HG02763 (cell line): Measurements from ENCODE around the gene IGSF8.

Experiments
- ATAC-seq: cut with Tn5 transposase; IDR thresholded peaks from one replicate; pipeline ENCODE4 v1.9.1; 2021; ENCODE audit warnings: mild to moderate bottlenecking, moderate library complexity; ENCODE audit not compliant: unreplicated experiment

IGSF8 gene

GRCh38 chr1:160091666-160092223 is 6.7 kb downstream of the IGSF8 start:
- ATAC-seq: no peak

GRCh38 chr1:160090760-160091159 is 7.7 kb downstream of the IGSF8 start:
- no peak for ATAC-seq

GRCh38 chr1:160089883-160090282 is 8.5 kb downstream of the IGSF8 start:
- no peak for ATAC-seq

- ATAC-seq: no peak
Observed at GRCh38 chr1:160087118-160087662, 11.2 kb downstream of the IGSF8 start.

- ATAC-seq: no peak
Observed at GRCh38 chr1:160086456-160086892, 11.9 kb downstream of the IGSF8 start.

- ATAC-seq: no peak
Observed at GRCh38 chr1:160085686-160086455, 12.5 kb downstream of the IGSF8 start.

- ATAC-seq: no peak
Observed at GRCh38 chr1:160084771-160085321, 13.6 kb downstream of the IGSF8 start.

- no peak for ATAC-seq
Observed at GRCh38 chr1:160083968-160084770, 14.2 kb downstream of the IGSF8 start.

- no peak for ATAC-seq
Observed at GRCh38 chr1:160082926-160083325, 15.5 kb downstream of the IGSF8 start.

- ATAC-seq: no peak
Observed at GRCh38 chr1:160082487-160082886, 15.9 kb downstream of the IGSF8 start.

- ATAC-seq: no peak
Observed at GRCh38 chr1:160081261-160081936, 17.0 kb downstream of the IGSF8 start, which contains the start of gene KCNJ9. Gene KCNJ9 (plus strand): TSS chr1:160081538. CDS start chr1:160084031, 2,493 bp downstream.

- no peak for ATAC-seq
Observed at GRCh38 chr1:160080381-160081100, 17.9 kb downstream of the IGSF8 start.

GRCh38 chr1:160079448-160079847 is 19.0 kb downstream of the IGSF8 start:
- no peak for ATAC-seq

GRCh38 chr1:160078512-160079195 is 19.8 kb downstream of the IGSF8 start:
- ATAC-seq: no peak

GRCh38 chr1:160077486-160077885 is 20.9 kb downstream of the IGSF8 start:
- ATAC-seq: no peak

- no peak for ATAC-seq
Observed at GRCh38 chr1:160076295-160076694, 22.1 kb downstream of the IGSF8 start.

- ATAC-seq: no peak
Observed at GRCh38 chr1:160075836-160076235, 22.6 kb downstream of the IGSF8 start.

GRCh38 chr1:160074865-160075264 is 23.6 kb downstream of the IGSF8 start:
- ATAC-seq: no peak

GRCh38 chr1:160071289-160071688 is 27.1 kb downstream of the IGSF8 start:
- no peak for ATAC-seq
